Neural progenitor cell (in vitro differentiated cells): ENCODE data around the gene CHAF1B. TPM values are rescaled to one million over a fixed set of nuclear protein-coding genes. Genes with fewer than 3 reads are reported as not detected.

ENCODE experiments used
- DNase-seq: peaks from one replicate; pipeline ENCODE4 v3.0.0-alpha.2; 2016; ENCODE audit warnings: low spot score
- H2AFZ ChIP-seq: fragments of 200-600 bp; sonication (generic); replicated peaks from 2 replicates; pipeline ENCODE4 v1.6.1; 2016; ENCODE audit warnings: antibody characterized with exemption
- H3F3A ChIP-seq: fragments of 200-600 bp; sonication (generic); 2 replicates; pipeline ENCODE4 v1.6.1; 2016; ENCODE audit warnings: antibody characterized with exemption, low read depth
- H3K27ac ChIP-seq: fragments of 200-600 bp; sonication (generic); 2 replicates; pipeline ENCODE4 v1.5.1; 2016; ENCODE audit warnings: mild to moderate bottlenecking
- H3K27me3 ChIP-seq: fragments of 200-600 bp; sonication (generic); 2 replicates; pipeline ENCODE4 v1.6.1; 2016; ENCODE audit warnings: mild to moderate bottlenecking, moderate library complexity
- H3K36me3 ChIP-seq: fragments of 200-600 bp; sonication (generic); 2 replicates; pipeline ENCODE4 v1.5.1; 2016
- H3K4me1 ChIP-seq: fragments of 200-600 bp; sonication (generic); 2 replicates; pipeline ENCODE4 v1.6.1; 2016; ENCODE audit warnings: mixed run types
- H3K4me2 ChIP-seq: fragments of 200-600 bp; sonication (generic); 2 replicates; pipeline ENCODE4 v1.6.1; 2016
- H3K4me3 ChIP-seq: fragments of 200-600 bp; sonication (generic); 2 replicates; pipeline ENCODE4 v1.5.1; 2016
- H3K79me2 ChIP-seq: fragments of 200-600 bp; sonication (generic); 2 replicates; pipeline ENCODE4 v1.6.1; 2016; ENCODE audit warnings: low read depth
- H3K9ac ChIP-seq: fragments of 200-600 bp; sonication (generic); 2 replicates; pipeline ENCODE4 v1.6.1; 2016
- H3K9me3 ChIP-seq: fragments of 200-600 bp; sonication (generic); 2 replicates; pipeline ENCODE4 v1.5.1; 2016; ENCODE audit warnings: low read depth
- H4K20me1 ChIP-seq: fragments of 200-600 bp; sonication (generic); 2 replicates; pipeline ENCODE4 v1.6.1; 2016; ENCODE audit warnings: low read depth
- H3K27ac Mint-ChIP-seq: 3 replicates; pipeline ENCODE4 v1.8.0; 2021; ENCODE audit warnings: mixed read lengths
- H3K27me3 Mint-ChIP-seq: 2 replicates; pipeline ENCODE4 v1.8.0; 2022; ENCODE audit warnings: low read depth, mild to moderate bottlenecking, inconsistent platforms, moderate library complexity, mixed read lengths; ENCODE audit not compliant: insufficient read depth
- H3K36me3 Mint-ChIP-seq: 3 replicates; pipeline ENCODE4 v1.8.0; 2021; ENCODE audit warnings: mixed read lengths
- H3K4me1 Mint-ChIP-seq: 3 replicates; pipeline ENCODE4 v1.8.0; 2021; ENCODE audit warnings: mixed read lengths
- H3K4me3 Mint-ChIP-seq: 3 replicates; pipeline ENCODE4 v1.8.0; 2021; ENCODE audit warnings: mild to moderate bottlenecking, moderate library complexity, mixed read lengths
- H3K9me3 Mint-ChIP-seq: 3 replicates; pipeline ENCODE4 v1.8.0; 2020; ENCODE audit warnings: mixed read lengths
- CTCF ChIP-seq: fragments of 200-600 bp; sonication (generic); IDR thresholded peaks from 2 replicates; pipeline ENCODE4 v1.5.1; 2017; ENCODE audit warnings: antibody characterized with exemption, mild to moderate bottlenecking
- EZH2 ChIP-seq: fragments of 200-600 bp; sonication (generic); IDR thresholded peaks from 2 replicates; pipeline ENCODE4 v1.6.1; 2017; ENCODE audit warnings: antibody characterized with exemption, mild to moderate bottlenecking, moderate library complexity
- EZH2phosphoT487 ChIP-seq: fragments of 200-600 bp; sonication (generic); IDR thresholded peaks from 2 replicates; pipeline ENCODE4 v1.6.1; 2017; ENCODE audit warnings: antibody characterized with exemption
- total RNA-seq: library from RNA; depleted of rRNA; stranded (reverse); fragments of >200 nt; gene quantifications from 2 replicates; pipeline ENCODE4 v1.2.3, GENCODE V29; 2015; ENCODE audit warnings: low replicate concordance

The CHAF1B gene
- total RNA-seq, 1 donor from 2014 or later, result 26.1 TPM

GRCh38 chr21:36433059-36433709, 48.0 kb downstream of the CHAF1B start:
- Histone ChIP-seq H3K9ac (no peak overlapping the region), H3K36me3 (no peaks in the 10 kb centered on the region), H3K27ac (no peak overlapping the region), H3K9me3 (no peaks in the 10 kb centered on the region), H2AFZ (no peak overlapping the region), H4K20me1 (no peaks in the 10 kb centered on the region), H3K4me1 (no peaks in the 10 kb centered on the region), H3K4me3 (no peak overlapping the region), H3K79me2 (no peaks in the 10 kb centered on the region), H3K27me3 (no peaks in the 10 kb centered on the region), H3F3A (peaks cover 6% of the 10 kb centered on the region), H3K4me2 (no peak overlapping the region)
- H3K27me3 Mint-ChIP-seq, result no peaks in the 10 kb centered on the region
- peaks cover 2% of the 10 kb centered on the region for H3K36me3 Mint-ChIP-seq
- no peak overlapping the region for H3K4me3 Mint-ChIP-seq
- no peaks in the 10 kb centered on the region for H3K9me3 Mint-ChIP-seq
- H3K27ac Mint-ChIP-seq, result no peak overlapping the region
- DNase-seq, result no peak
- H3K4me1 Mint-ChIP-seq, result peaks cover 30% of the 10 kb centered on the region
- no peak for TF ChIP-seq CTCF

- Mint-ChIP-seq H3K36me3 (peaks cover 2% of the 10 kb centered on the region), H3K27ac (peak overlapping the region; percentile 42), H3K4me3 (no peak overlapping the region), H3K27me3 (no peaks in the 10 kb centered on the region), H3K9me3 (no peaks in the 10 kb centered on the region), H3K4me1 (peaks cover 22% of the 10 kb centered on the region)
- Histone ChIP-seq H4K20me1 (no peaks in the 10 kb centered on the region), H3K4me1 (no peaks in the 10 kb centered on the region), H3K9me3 (no peaks in the 10 kb centered on the region), H3K4me3 (no peak overlapping the region), H2AFZ (no peak overlapping the region), H3K27me3 (no peaks in the 10 kb centered on the region), H3F3A (peaks cover 6% of the 10 kb centered on the region), H3K4me2 (no peak overlapping the region), H3K9ac (no peak overlapping the region), H3K36me3 (no peaks in the 10 kb centered on the region), H3K79me2 (no peaks in the 10 kb centered on the region), H3K27ac (no peak overlapping the region)
- DNase-seq, result no peak
- no peak for TF ChIP-seq EZH2phosphoT487
- no peak for TF ChIP-seq EZH2
- no peak for TF ChIP-seq CTCF
These were observed 49.0 kb downstream of the CHAF1B start for GRCh38 chr21:36434144-36434543.

- Histone ChIP-seq H3F3A (no peaks in the 10 kb centered on the region), H3K9ac (no peak overlapping the region), H4K20me1 (no peaks in the 10 kb centered on the region), H3K36me3 (no peaks in the 10 kb centered on the region), H3K4me2 (no peak overlapping the region), H3K79me2 (no peaks in the 10 kb centered on the region), H3K9me3 (no peaks in the 10 kb centered on the region), H3K4me3 (no peak overlapping the region), H2AFZ (no peak overlapping the region), H3K27ac (no peak overlapping the region), H3K27me3 (no peaks in the 10 kb centered on the region), H3K4me1 (no peaks in the 10 kb centered on the region)
- no peak for DNase-seq
- TF ChIP-seq EZH2phosphoT487 (no peak), CTCF (no peak), EZH2 (no peak)
- H3K27ac Mint-ChIP-seq, result no peak overlapping the region
- H3K9me3 Mint-ChIP-seq, result no peaks in the 10 kb centered on the region
- H3K36me3 Mint-ChIP-seq, result peaks cover 2% of the 10 kb centered on the region
- H3K4me3 Mint-ChIP-seq, result no peak overlapping the region
- peaks cover 2% of the 10 kb centered on the region for H3K27me3 Mint-ChIP-seq
- H3K4me1 Mint-ChIP-seq, result peaks cover 11% of the 10 kb centered on the region
These were observed 51.9 kb downstream of the CHAF1B start for GRCh38 chr21:36436829-36437744.
